GM11168 (cell line): Measurements from ENCODE around the gene FAHD2B.
"Not testable (repeated sequence)": the region's sequence is repeated elsewhere in the genome, so short reads cannot be mapped to it uniquely, and the experiment has no call there.

Experiments
- in situ Hi-C: fragments of 300-500 bp; cut with MboI; formaldehyde crosslinking; loops from one replicate; pipeline ENCODE4 v1.12.0; 2022; ENCODE audit warnings: low sequenced_read_pairs; ENCODE audit not compliant: unreplicated experiment

Gene FAHD2B

GRCh38 chr2:97094772-97095611, at the start of gene FAHD2B:
TSS of gene FAHD2B (minus strand) at chr2:97094882. CDS start at chr2:97091706, 3,176 bp downstream.
- in situ Hi-C loops, result loop anchor here (5.0 kb wide), 1 partner anchor 1083 kb away; no protein-coding TSS in a partner anchor

GRCh38 chr2:97144016-97144415, 49.3 kb upstream of the FAHD2B start:
- in situ Hi-C loops, result loop anchor here (5.0 kb wide), 1 partner anchor 1182 kb away; no protein-coding TSS in a partner anchor

- in situ Hi-C loops, result not testable (repeated sequence)
These were observed 34.4 kb upstream of the FAHD2B start for GRCh38 chr2:97129090-97129489.

- in situ Hi-C loops, result loop anchor here (5.0 kb wide), 1 partner anchor 1122 kb away; the partner anchor contains the start of gene ANKRD36C
These were observed 19.2 kb upstream of the FAHD2B start for GRCh38 chr2:97113882-97114255.

- in situ Hi-C loops, result loop anchor here (5.0 kb wide), 1 partner anchor 1121 kb away; the partner anchor contains the start of gene ANKRD36C
These were observed 18.6 kb upstream of the FAHD2B start, which contains the start of gene ANKRD36 for GRCh38 chr2:97113050-97113881. TSS of gene ANKRD36 (plus strand) at chr2:97113153. CDS start at chr2:97113740, 587 bp downstream.

GRCh38 chr2:97112320-97113049, 17.8 kb upstream of the FAHD2B start:
- in situ Hi-C loops, result loop anchor here (5.0 kb wide), 1 partner anchor 1120 kb away; the partner anchor contains the start of gene ANKRD36C

GRCh38 chr2:97111246-97111645, 16.6 kb upstream of the FAHD2B start:
- in situ Hi-C loops, result loop anchor here (5.0 kb wide), 1 partner anchor 1119 kb away; the partner anchor contains the start of gene ANKRD36C

- in situ Hi-C loops, result loop anchor here (10.0 kb wide), 1 partner anchor 92 kb away; no protein-coding TSS in a partner anchor
These were observed 12.2 kb upstream of the FAHD2B start for GRCh38 chr2:97106878-97107277.

- in situ Hi-C loops, result not testable (repeated sequence)
These were observed 4.2 kb upstream of the FAHD2B start for GRCh38 chr2:97098786-97099372.

- in situ Hi-C loops, result no loop called here
These were observed 979 bp upstream of the FAHD2B start for GRCh38 chr2:97095661-97096060.

- in situ Hi-C loops, result loop anchor here (5.0 kb wide), 1 partner anchor 1082 kb away; no protein-coding TSS in a partner anchor
These were observed 505 bp downstream of the FAHD2B start for GRCh38 chr2:97093983-97094771.

- in situ Hi-C loops, result loop anchor here (5.0 kb wide), 1 partner anchor 1081 kb away; no protein-coding TSS in a partner anchor
These were observed 1.7 kb downstream of the FAHD2B start for GRCh38 chr2:97092946-97093345.

- in situ Hi-C loops, result not testable (repeated sequence)
These were observed 6.0 kb downstream of the FAHD2B start for GRCh38 chr2:97088706-97089105.

GRCh38 chr2:97085093-97085492, 9.6 kb downstream of the FAHD2B start:
- in situ Hi-C loops, result not testable (repeated sequence)

GRCh38 chr2:97083516-97083915, 11.2 kb downstream of the FAHD2B start:
- in situ Hi-C loops, result not testable (repeated sequence)

GRCh38 chr2:97082206-97082605, 12.5 kb downstream of the FAHD2B start:
- in situ Hi-C loops, result not testable (repeated sequence)

GRCh38 chr2:97080855-97081254, 13.8 kb downstream of the FAHD2B start:
- in situ Hi-C loops, result not testable (repeated sequence)

GRCh38 chr2:97077213-97077612, 17.5 kb downstream of the FAHD2B start:
- in situ Hi-C loops, result not testable (repeated sequence)
